Measurements from ENCODE around the gene TMEM245. TPM values are rescaled to one million over a fixed set of nuclear protein-coding genes. Genes with fewer than 3 reads are reported as not detected.
"Not testable (repeated sequence)": the region's sequence is repeated elsewhere in the genome, so short reads cannot be mapped to it uniquely, and the experiment has no call there.

TMEM245 gene
- total RNA-seq, 1 donor from 2014 or later, result 85.3 TPM

DNA sequence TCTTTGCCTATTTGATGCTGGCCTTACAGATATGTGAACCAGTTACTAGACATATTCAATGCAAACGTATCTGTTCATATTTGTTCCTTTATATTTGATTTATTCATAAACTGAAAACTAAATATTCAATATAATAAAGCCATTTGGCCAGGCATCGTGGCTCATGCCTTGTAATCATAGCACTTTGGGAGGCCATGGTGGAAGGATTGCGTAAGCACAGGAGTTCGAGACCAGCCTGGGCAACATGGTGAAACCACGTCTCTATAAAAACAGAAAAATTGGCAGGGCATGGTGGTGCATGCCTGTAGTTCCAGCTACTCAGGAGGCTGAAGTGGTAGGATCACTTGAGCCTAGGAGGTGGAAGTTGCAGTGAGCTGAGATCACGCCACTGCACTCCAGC, 57.2 kb downstream of the TMEM245 start:
- Mint-ChIP-seq H3K4me3 (no peak overlapping the region), H3K27me3 (ENCODE audit: insufficient read depth, low read depth) (no peaks in the 10 kb centered on the region), H3K36me3 (peaks cover 21% of the 10 kb centered on the region), H3K27ac (no peak overlapping the region), H3K9me3 (no peaks in the 10 kb centered on the region), H3K4me1 (no peaks in the 10 kb centered on the region)
- Histone ChIP-seq H3K4me2 (no peak overlapping the region), H3F3A (ENCODE audit: low read depth) (no peaks in the 10 kb centered on the region), H2AFZ (replicated peaks) (no peak overlapping the region), H4K20me1 (ENCODE audit: low read depth) (no peaks in the 10 kb centered on the region), H3K4me3 (no peak overlapping the region), H3K79me2 (ENCODE audit: low read depth) (no peaks in the 10 kb centered on the region), H3K27ac (no peak overlapping the region), H3K27me3 (no peaks in the 10 kb centered on the region), H3K9ac (no peak overlapping the region), H3K9me3 (ENCODE audit: low read depth) (no peaks in the 10 kb centered on the region), H3K4me1 (no peaks in the 10 kb centered on the region), H3K36me3 (peaks cover 17% of the 10 kb centered on the region)
- TF ChIP-seq, protein P1, sequence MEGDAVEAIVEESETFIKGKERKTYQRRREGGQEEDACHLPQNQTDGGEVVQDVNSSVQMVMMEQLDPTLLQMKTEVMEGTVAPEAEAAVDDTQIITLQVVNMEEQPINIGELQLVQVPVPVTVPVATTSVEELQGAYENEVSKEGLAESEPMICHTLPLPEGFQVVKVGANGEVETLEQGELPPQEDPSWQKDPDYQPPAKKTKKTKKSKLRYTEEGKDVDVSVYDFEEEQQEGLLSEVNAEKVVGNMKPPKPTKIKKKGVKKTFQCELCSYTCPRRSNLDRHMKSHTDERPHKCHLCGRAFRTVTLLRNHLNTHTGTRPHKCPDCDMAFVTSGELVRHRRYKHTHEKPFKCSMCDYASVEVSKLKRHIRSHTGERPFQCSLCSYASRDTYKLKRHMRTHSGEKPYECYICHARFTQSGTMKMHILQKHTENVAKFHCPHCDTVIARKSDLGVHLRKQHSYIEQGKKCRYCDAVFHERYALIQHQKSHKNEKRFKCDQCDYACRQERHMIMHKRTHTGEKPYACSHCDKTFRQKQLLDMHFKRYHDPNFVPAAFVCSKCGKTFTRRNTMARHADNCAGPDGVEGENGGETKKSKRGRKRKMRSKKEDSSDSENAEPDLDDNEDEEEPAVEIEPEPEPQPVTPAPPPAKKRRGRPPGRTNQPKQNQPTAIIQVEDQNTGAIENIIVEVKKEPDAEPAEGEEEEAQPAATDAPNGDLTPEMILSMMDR (IDR thresholded peaks at IDR 0.05), result no peak
- no peak for TF ChIP-seq EZH2phosphoT487 (IDR thresholded peaks at IDR 0.05)
- TF ChIP-seq EZH2 (IDR thresholded peaks at IDR 0.05), result no peak
- DNase-seq (ENCODE audit: low spot score), result no peak

DNA sequence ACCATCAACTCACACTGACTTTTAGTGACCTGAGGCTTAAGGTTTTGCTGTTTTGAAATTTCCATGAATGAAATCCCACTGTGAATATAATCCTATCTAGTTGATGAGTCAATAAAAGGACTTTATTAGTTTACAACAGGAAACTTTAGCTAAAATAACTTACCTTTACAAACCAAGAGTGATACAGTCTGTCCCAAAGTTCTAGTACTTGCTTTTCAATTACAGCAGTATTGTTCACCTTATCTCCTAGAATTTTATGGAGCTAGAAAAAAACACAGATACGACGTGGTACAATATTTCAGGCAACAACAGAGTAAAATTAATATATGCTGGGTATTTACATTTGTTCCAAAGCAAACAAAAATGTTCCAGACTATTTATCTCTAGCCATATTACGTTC, 59.6 kb downstream of the TMEM245 start:
- Mint-ChIP-seq H3K27ac (no peak overlapping the region), H3K4me3 (no peak overlapping the region), H3K27me3 (ENCODE audit: insufficient read depth, low read depth) (no peaks in the 10 kb centered on the region), H3K36me3 (peaks cover 31% of the 10 kb centered on the region), H3K4me1 (no peaks in the 10 kb centered on the region), H3K9me3 (no peaks in the 10 kb centered on the region)
- H3K9ac ChIP-seq, result no peak overlapping the region
- peaks cover 27% of the 10 kb centered on the region for H3K36me3 ChIP-seq
- H3F3A ChIP-seq (ENCODE audit: low read depth), result no peaks in the 10 kb centered on the region
- no peaks in the 10 kb centered on the region for H3K79me2 ChIP-seq (ENCODE audit: low read depth)
- DNase-seq (ENCODE audit: low spot score), result no peak
- H2AFZ ChIP-seq (replicated peaks), result no peak overlapping the region
- H3K4me1 ChIP-seq, result no peaks in the 10 kb centered on the region
- no peaks in the 10 kb centered on the region for H3K27me3 ChIP-seq
- H3K4me3 ChIP-seq, result no peak overlapping the region
- TF ChIP-seq EZH2 (IDR thresholded peaks at IDR 0.05) (no peak), EZH2phosphoT487 (IDR thresholded peaks at IDR 0.05) (no peak)
- TF ChIP-seq, protein P1 (IDR thresholded peaks at IDR 0.05), result no peak
- H3K27ac ChIP-seq, result no peak overlapping the region
- H3K4me2 ChIP-seq, result no peak overlapping the region
- no peaks in the 10 kb centered on the region for H3K9me3 ChIP-seq (ENCODE audit: low read depth)
- no peaks in the 10 kb centered on the region for H4K20me1 ChIP-seq (ENCODE audit: low read depth)

DNA sequence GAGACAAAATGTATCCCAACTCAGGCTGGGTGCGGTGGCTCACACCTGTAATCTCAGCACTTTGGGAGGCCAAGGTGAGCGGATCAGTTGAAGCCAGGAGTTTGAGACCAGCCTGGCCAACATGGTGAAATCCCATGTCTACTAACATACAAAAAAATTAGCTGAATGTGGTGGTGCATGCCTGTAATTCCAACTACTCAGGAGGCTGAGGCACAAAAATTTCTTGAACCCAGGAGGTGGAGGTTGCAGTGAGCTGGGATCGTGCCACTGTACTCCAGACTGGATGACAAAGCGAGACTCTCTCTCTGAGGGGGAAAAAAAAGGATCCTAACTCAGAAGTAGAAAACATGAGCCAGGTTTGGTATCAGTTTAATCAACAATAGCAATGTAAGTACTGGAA, 66.6 kb downstream of the TMEM245 start:
- H3K27me3 Mint-ChIP-seq (ENCODE audit: insufficient read depth, low read depth); H3K9ac ChIP-seq; H3F3A ChIP-seq (ENCODE audit: low read depth); H2AFZ ChIP-seq (replicated peaks); H3K4me2 ChIP-seq; H3K27me3 ChIP-seq; H3K9me3 ChIP-seq (ENCODE audit: low read depth); H3K79me2 ChIP-seq (ENCODE audit: low read depth); H3K4me1 Mint-ChIP-seq; H4K20me1 ChIP-seq (ENCODE audit: low read depth); H3K27ac Mint-ChIP-seq; H3K4me3 ChIP-seq; H3K9me3 Mint-ChIP-seq; H3K4me3 Mint-ChIP-seq; DNase-seq (ENCODE audit: low spot score); H3K27ac ChIP-seq; H3K4me1 ChIP-seq: not testable (repeated sequence)
- H3K36me3 ChIP-seq, result peaks cover 34% of the 10 kb centered on the region
- peaks cover 37% of the 10 kb centered on the region for H3K36me3 Mint-ChIP-seq

DNA sequence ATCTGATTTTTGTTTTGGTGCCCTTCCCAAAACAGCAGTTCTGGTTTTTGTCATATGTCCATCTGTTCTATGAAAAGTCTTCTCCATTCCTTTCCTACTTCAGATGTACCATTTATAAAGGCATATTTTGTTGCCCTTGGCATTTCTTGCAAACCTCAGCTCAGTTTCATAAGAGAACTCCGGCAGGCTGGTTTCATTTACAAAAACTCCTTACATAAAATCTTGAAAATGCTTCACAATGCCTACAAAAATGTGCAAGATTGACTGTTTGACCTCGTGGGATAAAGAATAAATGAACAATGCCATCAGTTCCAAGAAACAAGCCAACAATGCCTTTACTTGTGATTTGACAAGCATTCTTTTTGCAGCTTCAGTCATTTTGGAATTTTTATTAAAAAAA, 67.3 kb downstream of the TMEM245 start:
- H3F3A ChIP-seq (ENCODE audit: low read depth), result no peaks in the 10 kb centered on the region
- H3K36me3 ChIP-seq, result peaks cover 34% of the 10 kb centered on the region
- peaks cover 4% of the 10 kb centered on the region for H3K79me2 ChIP-seq (ENCODE audit: low read depth)
- H3K4me2 ChIP-seq, result no peak overlapping the region
- no peaks in the 10 kb centered on the region for H3K4me1 ChIP-seq
- H3K4me1 Mint-ChIP-seq, result no peaks in the 10 kb centered on the region
- H3K36me3 Mint-ChIP-seq, result peaks cover 39% of the 10 kb centered on the region
- H3K4me3 ChIP-seq, result no peak overlapping the region
- no peak overlapping the region for H2AFZ ChIP-seq (replicated peaks)
- H3K27ac ChIP-seq, result no peak overlapping the region
- peaks cover 2% of the 10 kb centered on the region for H3K27me3 Mint-ChIP-seq (ENCODE audit: insufficient read depth, low read depth)
- no peak overlapping the region for H3K4me3 Mint-ChIP-seq
- H3K27ac Mint-ChIP-seq, result no peak overlapping the region
- no peaks in the 10 kb centered on the region for H3K9me3 Mint-ChIP-seq
- no peak overlapping the region for H3K9ac ChIP-seq
- no peaks in the 10 kb centered on the region for H3K9me3 ChIP-seq (ENCODE audit: low read depth)
- DNase-seq (ENCODE audit: low spot score), result no peak
- TF ChIP-seq EZH2phosphoT487 (IDR thresholded peaks at IDR 0.05) (no peak), EZH2 (IDR thresholded peaks at IDR 0.05) (no peak)
- TF ChIP-seq, protein P1 (IDR thresholded peaks at IDR 0.05), result no peak
- no peaks in the 10 kb centered on the region for H3K27me3 ChIP-seq
- no peaks in the 10 kb centered on the region for H4K20me1 ChIP-seq (ENCODE audit: low read depth)
